GM21526 (cell line): ENCODE data around the gene CLK2.
"Not testable (repeated sequence)": the region's sequence is repeated elsewhere in the genome, so short reads cannot be mapped to it uniquely, and the experiment has no call there.

Experiments used
- ATAC-seq: cut with Tn5 transposase; IDR thresholded peaks from one replicate; pipeline ENCODE4 v1.9.1; 2021; ENCODE audit warnings: moderate library complexity; ENCODE audit not compliant: unreplicated experiment, low FRiP score

Gene CLK2

DNA sequence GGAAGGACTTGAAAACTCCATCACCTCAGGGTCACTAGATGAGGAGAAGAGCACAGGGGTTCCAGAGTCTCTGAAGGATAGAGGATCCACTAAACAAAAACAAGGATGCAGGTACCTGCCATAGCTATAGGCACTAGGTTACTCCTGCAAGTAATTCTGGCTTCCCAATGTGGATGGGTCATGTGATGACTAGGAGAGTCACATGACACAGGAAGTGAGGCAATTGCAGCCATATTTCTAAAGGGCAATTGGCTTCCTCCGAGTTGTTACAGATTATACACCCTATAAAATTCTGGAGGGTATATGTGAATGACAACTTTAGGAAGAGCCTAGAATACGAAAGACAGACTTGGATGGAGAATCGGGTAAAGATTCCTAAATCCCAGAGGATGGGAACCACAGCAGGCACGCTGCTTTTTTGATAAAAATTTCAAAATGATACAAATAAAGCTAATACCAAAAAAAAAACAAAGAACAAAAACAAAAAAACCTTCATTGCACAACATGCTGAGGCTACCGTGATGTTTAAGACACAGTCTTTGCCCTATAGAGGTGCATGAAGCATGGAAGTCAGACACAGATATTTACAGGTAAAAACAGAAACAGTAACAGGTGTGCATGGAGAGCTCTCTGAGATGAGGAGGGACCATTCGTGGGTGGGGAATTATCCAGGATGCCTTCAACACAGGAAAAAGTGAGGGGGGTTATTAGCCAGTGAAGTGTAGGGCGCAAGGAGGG, 54.3 kb downstream of the CLK2 start:
- ATAC-seq, result no peak

DNA sequence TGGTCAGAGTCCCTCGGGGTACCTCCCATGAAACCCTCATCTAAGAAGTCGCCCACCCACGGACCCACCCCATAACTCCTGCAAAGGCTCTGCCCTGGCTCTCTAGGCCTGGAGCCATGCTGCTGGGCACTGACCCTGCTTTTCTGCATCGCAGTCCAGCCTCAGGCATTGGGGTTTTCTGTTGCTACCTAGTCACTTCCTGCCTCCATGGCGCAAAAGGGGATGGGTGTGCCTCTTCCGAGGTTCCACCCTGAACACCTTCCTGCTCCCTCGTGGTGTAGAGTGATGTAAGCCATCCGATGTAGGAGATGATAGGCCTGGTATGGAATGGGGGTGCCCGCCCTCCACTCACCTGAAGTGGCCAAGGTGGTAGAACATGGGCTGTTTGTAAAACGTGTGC, 58.6 kb downstream of the CLK2 start:
- not testable (repeated sequence) for ATAC-seq
